ENCODE data around the gene ZNF219. TPM values are rescaled to one million over a fixed set of nuclear protein-coding genes. Genes with fewer than 3 reads are reported as not detected.
"Not testable (repeated sequence)": the region's sequence is repeated elsewhere in the genome, so short reads cannot be mapped to it uniquely, and the experiment has no call there.

ZNF219 gene
- total RNA-seq, 1 experiment from 2014 or later = 16.6 TPM

DNA sequence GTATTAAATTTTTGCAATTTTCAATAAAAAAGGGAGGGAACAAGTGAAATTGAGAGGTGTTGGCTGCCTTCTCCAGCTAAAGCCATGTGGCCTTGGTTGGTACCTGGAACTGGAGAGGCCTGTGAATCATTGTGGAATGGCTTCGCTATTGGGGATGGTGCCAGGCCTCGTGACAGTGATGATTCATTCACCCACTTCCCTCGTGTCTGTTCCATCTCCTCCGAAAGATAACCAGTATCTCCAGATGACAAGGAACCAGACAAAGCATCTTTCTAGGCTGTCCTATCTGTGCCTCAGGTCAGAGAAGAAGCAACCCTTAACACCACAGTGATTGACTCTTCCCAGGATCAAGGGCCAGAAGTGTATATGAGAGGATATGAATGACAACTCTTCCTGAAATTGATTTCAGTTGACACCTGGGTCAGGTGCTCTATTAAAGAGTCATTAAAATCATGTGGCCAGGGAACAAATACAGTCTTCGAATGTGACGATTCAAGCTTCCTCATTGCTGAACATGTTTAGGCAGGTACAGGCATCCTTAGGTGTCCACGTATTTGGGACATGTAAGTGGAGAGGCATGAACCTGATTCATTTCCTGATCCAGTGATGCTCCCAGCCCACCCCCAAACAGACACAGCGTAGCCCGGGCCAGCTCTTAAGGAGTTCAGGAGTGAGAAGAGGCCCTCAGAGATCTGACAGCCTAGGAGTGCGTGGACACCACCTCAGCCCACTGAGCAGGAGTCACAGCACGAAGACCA lies 56.6 kb downstream of the ZNF219 start, which contains the start of gene RNASE7:
Gene RNASE7, plus strand, starts transcription at position 687 of the 758 bp plus-strand sequence. CDS start 631 bp downstream, outside the sequence.
- CTCF ChIA-PET = interaction anchor here (0.8 to 5.4 kb wide), 3 partner anchors 27 to 71 kb away, joined by 3 to 148 read pairs (median 4); no protein-coding TSS in a partner anchor
- H2AFZ ChIP-seq (ENCODE audit: low read depth, low read length, poor library complexity, severe bottlenecking) = no peak within 1 kb of the TSS
- H3K9ac ChIP-seq (ENCODE audit: low read length) = no peak within 1 kb of the TSS
- BruUV-seq (replicated peaks) = no TSS peak
- ATAC-seq (no peak), DNase-seq (ENCODE audit: low read depth, low spot score) (no peak)
- intact Hi-C loops (cut with micrococcal nuclease) = no loop called here
- H3K9me2 ChIP-seq (ENCODE audit: insufficient read depth) = no peaks in the 10 kb centered on the region
- no peak for TF ChIP-seq CEBPB (IDR thresholded peaks at IDR 0.05; ENCODE audit: low read depth)
- no peak for TF ChIP-seq EGR1 (IDR thresholded peaks at IDR 0.05; ENCODE audit: low read depth)
- TF ChIP-seq JUND (IDR thresholded peaks at IDR 0.05) = no peak
- no peak for TF ChIP-seq SP1 (IDR thresholded peaks at IDR 0.05; ENCODE audit: low read depth)
- no peak for TF ChIP-seq ELF1 (IDR thresholded peaks at IDR 0.05; ENCODE audit: borderline replicate concordance, low read depth)
- no peak for TF ChIP-seq FOSL1 (IDR thresholded peaks at IDR 0.05; ENCODE audit: low read depth)
- H3K27ac ChIP-seq (ENCODE audit: low read depth, low read length) = no peak within 1 kb of the TSS
- no peaks in the 10 kb centered on the region for H3K27me3 ChIP-seq (ENCODE audit: insufficient read depth, low read length)
- no peak within 1 kb of the TSS for H3K4me3 ChIP-seq (replicated peaks in 1 of 2; ENCODE audit: low read depth in 1 of 2, low read length in 2 of 2)
- RAD21 ChIA-PET (ENCODE audit: low non-redundant PET in 1 of 2, low total read pairs in 2 of 2, uncharacterized antibody in 2 of 2, unreplicated experiment in 2 of 2) = no interaction called here
- H3K4me2 ChIP-seq (ENCODE audit: low read length) = no peak within 1 kb of the TSS
- H3K4me1 ChIP-seq (ENCODE audit: control insufficient read depth in 1 of 2, insufficient read depth in 2 of 2, low read length in 2 of 2) = peaks cover 0 to 4% of the 10 kb centered on the region in 2 experiments; a peak in 1 of 4 replicates
- H3K79me2 ChIP-seq (ENCODE audit: insufficient read depth, low read length) = no peaks in the 10 kb centered on the region
- no peaks in the 10 kb centered on the region for H4K20me1 ChIP-seq (ENCODE audit: insufficient read depth)
- H3K36me3 ChIP-seq (ENCODE audit: control insufficient read depth in 1 of 2, insufficient read depth in 2 of 2, low read length in 2 of 2) = no peaks in the 10 kb centered on the region
- no peaks in the 10 kb centered on the region for H3K9me3 ChIP-seq (ENCODE audit: control insufficient read depth in 1 of 2, insufficient read depth in 1 of 2, low read depth in 1 of 2, low read length in 2 of 2)
- POLR2A ChIA-PET = no interaction called here

DNA sequence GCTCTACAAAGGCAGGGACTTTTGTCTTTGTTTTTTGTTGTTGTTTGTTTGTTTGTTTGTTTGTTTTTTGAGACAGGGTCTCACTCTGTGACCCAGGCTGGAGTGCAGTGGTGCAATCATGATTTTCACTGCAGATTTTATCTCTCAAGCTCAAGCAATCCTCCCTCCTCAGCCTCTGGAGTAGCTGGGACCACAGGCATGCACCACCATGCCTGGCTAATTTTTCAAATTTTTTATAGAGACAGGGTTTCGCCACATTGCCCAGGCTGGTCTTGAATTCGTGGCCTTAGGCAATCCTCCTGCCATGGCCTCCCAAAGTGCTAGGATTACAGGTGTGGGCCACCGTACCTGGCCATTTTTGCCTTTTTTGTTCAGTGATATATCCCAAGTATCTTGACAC lies 57.5 kb downstream of the ZNF219 start:
- POLR2A ChIA-PET = interaction anchor here (1.8 kb wide), 1 partner anchor 26 kb away, joined by 6 read pairs; no protein-coding TSS in a partner anchor
- H3K4me3 ChIP-seq (replicated peaks in 1 of 2; ENCODE audit: low read depth in 1 of 2, low read length in 2 of 2) = not testable (repeated sequence)
- CTCF ChIA-PET = interaction anchor here (0.8 to 5.4 kb wide), 8 partner anchors 8 to 344 kb away, joined by 3 to 148 read pairs (median 8); no protein-coding TSS in a partner anchor

More for the DNA sequence above, 57.5 kb downstream of the ZNF219 start:
- not testable (repeated sequence) for H3K36me3 ChIP-seq (ENCODE audit: control insufficient read depth in 1 of 2, insufficient read depth in 2 of 2, low read length in 2 of 2); H4K20me1 ChIP-seq (ENCODE audit: insufficient read depth); H3K4me2 ChIP-seq (ENCODE audit: low read length); H3K4me1 ChIP-seq (ENCODE audit: control insufficient read depth in 1 of 2, insufficient read depth in 2 of 2, low read length in 2 of 2); H3K27ac ChIP-seq (ENCODE audit: low read depth, low read length); H3K9me2 ChIP-seq (ENCODE audit: insufficient read depth); H3K79me2 ChIP-seq (ENCODE audit: insufficient read depth, low read length); H2AFZ ChIP-seq (ENCODE audit: low read depth, low read length, poor library complexity, severe bottlenecking); H3K9me3 ChIP-seq (ENCODE audit: control insufficient read depth in 1 of 2, insufficient read depth in 1 of 2, low read depth in 1 of 2, low read length in 2 of 2); ATAC-seq; BruUV-seq (replicated peaks); DNase-seq (ENCODE audit: low read depth, low spot score); H3K9ac ChIP-seq (ENCODE audit: low read length); H3K27me3 ChIP-seq (ENCODE audit: insufficient read depth, low read length)
- intact Hi-C loops (cut with micrococcal nuclease) = loop anchor here (1.0 kb wide), 3 partner anchors 27 to 344 kb away; no protein-coding TSS in a partner anchor
- RAD21 ChIA-PET (ENCODE audit: low non-redundant PET in 1 of 2, low total read pairs in 2 of 2, uncharacterized antibody in 2 of 2, unreplicated experiment in 2 of 2) = interaction anchor here (1.3 to 2.2 kb wide), 3 partner anchors 26 to 63 kb away, joined by 3 to 30 read pairs (median 24); no protein-coding TSS in a partner anchor

Measured in HCT116 (cell line).